Kidney (tissue), 14 donors: ENCODE data around the gene ARHGEF10L. TPM values are rescaled to one million over a fixed set of nuclear protein-coding genes. Genes with fewer than 3 reads are reported as not detected.

Source experiments
- DNase-seq, 5 donors: peaks; one replicate each; pipeline ENCODE4 v3.0.0-alpha.2; 2013 to 2020
- FAIRE-seq: peaks from 2 replicates; lab custom pipeline; 2012; peaks lifted over from hg19 to GRCh38; lab: Jason Lieb, UNC
- H3K27ac ChIP-seq, 2 donors: one replicate each; pipeline ENCODE4 v1.7.0; 2013; ENCODE audit warnings: low read depth in 2 of 2, low read length in 2 of 2, inconsistent platforms in 1 of 2
- H3K27me3 ChIP-seq: one replicate; pipeline ENCODE4 v1.7.1; 2013; ENCODE audit warnings: low read length, inconsistent platforms; ENCODE audit not compliant: control insufficient read depth, insufficient read depth
- H3K36me3 ChIP-seq, 3 donors: one replicate each; pipeline versions ENCODE4 v1.7.0 to v1.7.1; 2013; ENCODE audit warnings: low read length in 3 of 3, control low read depth in 1 of 3, inconsistent platforms in 1 of 3; ENCODE audit not compliant: insufficient read depth in 3 of 3, control insufficient read depth in 2 of 3
- H3K4me1 ChIP-seq, 3 donors: one replicate each; pipeline versions ENCODE4 v1.7.0 to v1.7.1; 2013; ENCODE audit warnings: low read length in 3 of 3, inconsistent platforms in 1 of 3, low read depth in 1 of 3; ENCODE audit not compliant: control insufficient read depth in 2 of 3, insufficient read depth in 2 of 3
- H3K4me3 ChIP-seq, 3 donors: one replicate each; pipeline versions ENCODE4 v1.7.0 to v1.8.1; 2013; ENCODE audit warnings: low read length in 3 of 3, control low read depth in 1 of 3, inconsistent platforms in 1 of 3
- H3K9ac ChIP-seq, 3 donors: one replicate each; pipeline versions ENCODE4 v1.7.0 to v1.7.1; 2013; ENCODE audit warnings: low read length in 3 of 3, control low read depth in 1 of 3, inconsistent platforms in 1 of 3
- H3K9me3 ChIP-seq, 3 donors: one replicate each; pipeline versions ENCODE4 v1.7.0 to v1.7.1; 2013; ENCODE audit warnings: low read length in 3 of 3, control low read depth in 1 of 3, inconsistent platforms in 1 of 3; ENCODE audit not compliant: control insufficient read depth in 2 of 3, insufficient read depth in 1 of 3
- CTCF ChIP-seq: IDR thresholded peaks from 3 replicates; pipeline ENCODE4 v1.5.1; 2012; ENCODE audit warnings: mild to moderate bottlenecking, moderate library complexity, borderline replicate concordance; ENCODE audit not compliant: insufficient read depth; ENCODE audit errors: extremely low read depth
- intact Hi-C: fragments of 100-400 bp; cut with DNase I; formaldehyde crosslinking; loops from one replicate; pipeline ENCODE4 v1.11.1; 2022
- polyA plus RNA-seq: library from polyadenylated mRNA; stranded (reverse); fragments of 350-450 nt; fragmentation: Illumina TruSeq; extraction: RNeasy Lipid Tissue Mini Kit (QIAGEN cat#74804); gene quantifications from one replicate; pipeline ENCODE4 v1.2.3, GENCODE V29; 2014; ENCODE audit warnings: low read depth, low replicate concordance; ENCODE audit not compliant: insufficient read depth
- total RNA-seq: library from RNA; stranded (reverse); fragmentation: NEBNext Ultra II Directional; extraction: Animal tissue kit (Norgen Biotek cat#: 25700); gene quantifications from one replicate; pipeline ENCODE4 v1.2.1, GENCODE V29; 2021
- donor health status: control.
- donor health status: control.
- donor health status: control.
- donor health status: control.
- donor health status: control.
- donor health status: DM: yes; HTN: yes; CAD: no.
- donor health status: Normal renal cell carcinoma (clear cell type).

Gene ARHGEF10L
- total and polyA plus RNA-seq, 2 donors from 2014 or later, result 40.8 to 91.9 TPM

- DNase-seq, result peak in 3 of 5 donors; percentile 31 to 77 (median 54)
- no peak overlapping the region for H3K4me3 ChIP-seq
- H3K27me3 ChIP-seq, result no peaks in the 10 kb centered on the region
- no peaks in the 10 kb centered on the region for H3K9me3 ChIP-seq
- no peak for TF ChIP-seq CTCF
- intact Hi-C loops, result no loop called here
- H3K27ac ChIP-seq, result no peak overlapping the region
- H3K36me3 ChIP-seq, result no peaks in the 10 kb centered on the region
- no peak for FAIRE-seq
- no peak overlapping the region for H3K9ac ChIP-seq
- peaks cover 0 to 47% (median 42%) of the 10 kb centered on the region in 3 donors for H3K4me1 ChIP-seq
Measured at GRCh38 chr1:17573518-17574041, 34.1 kb downstream of the ARHGEF10L start.

- Histone ChIP-seq H3K4me3 (no peak overlapping the region), H3K4me1 (peaks cover 0 to 39% (median 36%) of the 10 kb centered on the region in 3 donors), H3K36me3 (no peaks in the 10 kb centered on the region), H3K9ac (no peak overlapping the region), H3K27ac (peak overlapping the region; percentile 39 to 57), H3K27me3 (no peaks in the 10 kb centered on the region), H3K9me3 (no peaks in the 10 kb centered on the region)
- DNase-seq (peak in 2 of 5 donors; percentile 55 to 76), FAIRE-seq (no peak)
- intact Hi-C loops, result no loop called here
- TF ChIP-seq CTCF, result no peak
Measured at GRCh38 chr1:17574516-17574915, 35.0 kb downstream of the ARHGEF10L start.

GRCh38 chr1:17575797-17576518 is 36.5 kb downstream of the ARHGEF10L start:
- TF ChIP-seq CTCF, result no peak
- peak overlapping the region in 1 of 3 donors; percentile 66 for H3K9ac ChIP-seq

More at GRCh38 chr1:17575797-17576518, 36.5 kb downstream of the ARHGEF10L start:
- Histone ChIP-seq H3K4me3 (no peak overlapping the region), H3K4me1 (peaks cover 0 to 47% (median 36%) of the 10 kb centered on the region in 3 donors), H3K9me3 (no peaks in the 10 kb centered on the region), H3K27me3 (no peaks in the 10 kb centered on the region), H3K27ac (peak overlapping the region; percentile 29 to 39), H3K36me3 (no peaks in the 10 kb centered on the region)
- FAIRE-seq (no peak), DNase-seq (no peak)
- intact Hi-C loops, result no loop called here
